Measurements from ENCODE around the gene POLL.
A peak's percentile ranks its signal among the peaks of the same experiment; 100 is the strongest.

The POLL gene

DNA sequence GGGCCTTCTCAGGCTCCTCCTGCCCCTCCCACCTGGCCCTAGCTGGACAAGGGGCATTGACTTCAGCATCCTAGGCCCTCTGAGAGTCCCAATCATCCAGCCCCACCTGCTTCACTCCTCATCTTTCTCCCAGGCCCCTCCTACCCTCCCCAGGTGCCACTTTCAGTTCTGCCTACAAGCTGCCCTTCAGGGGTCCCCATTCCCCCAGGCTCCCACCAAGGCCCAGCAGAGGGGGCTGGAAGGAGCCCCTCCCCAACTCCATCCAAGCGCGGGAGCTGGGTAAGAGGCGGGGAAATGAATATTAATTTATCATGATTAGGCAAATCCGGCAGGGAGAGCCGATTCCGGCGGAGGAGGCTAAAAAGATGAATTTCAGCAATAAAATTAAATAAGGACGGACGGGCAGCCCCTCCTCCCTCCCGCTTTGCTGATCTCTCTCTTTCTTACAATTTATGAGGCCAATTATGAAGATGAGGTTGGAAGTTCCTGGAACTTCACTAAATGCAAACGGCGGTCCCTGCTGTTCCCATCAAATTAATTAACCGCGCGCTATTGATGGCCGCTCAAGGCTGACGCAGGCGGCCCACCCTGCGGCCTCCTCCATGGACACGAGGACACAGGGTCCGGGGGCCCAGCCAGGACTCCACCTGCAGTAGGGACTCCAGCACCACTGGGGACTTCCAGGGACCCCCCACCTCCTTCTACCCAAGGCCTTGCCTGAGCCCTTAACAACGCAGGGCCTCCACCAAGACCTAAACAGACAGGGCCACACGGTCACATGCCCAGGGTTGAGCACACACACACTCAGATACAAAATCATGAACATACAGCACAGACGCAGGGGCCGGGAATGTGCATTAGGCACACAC, 13.9 kb downstream of the POLL start:
- DNase-seq, result no peak

DNA sequence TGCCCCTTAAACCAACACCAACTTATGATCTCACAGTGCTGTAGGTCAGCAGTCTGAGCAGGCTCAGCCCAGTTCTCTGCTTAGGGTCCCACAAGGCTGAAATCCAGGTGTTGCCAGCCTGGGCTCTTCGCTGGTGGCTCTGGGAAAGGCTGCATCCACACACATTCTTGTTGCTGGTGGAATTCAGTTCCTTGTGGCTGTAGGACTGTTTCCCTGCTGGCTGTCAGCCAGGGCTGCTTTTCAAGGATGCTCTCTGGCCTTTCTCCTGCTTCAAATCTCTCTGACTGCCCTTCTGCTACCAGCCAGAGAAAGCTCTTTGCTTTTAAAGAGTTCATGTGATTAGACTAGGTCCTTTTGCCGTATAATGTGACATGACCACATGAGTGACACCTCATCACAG, 15.3 kb downstream of the POLL start:
- no peak for DNase-seq

DNA sequence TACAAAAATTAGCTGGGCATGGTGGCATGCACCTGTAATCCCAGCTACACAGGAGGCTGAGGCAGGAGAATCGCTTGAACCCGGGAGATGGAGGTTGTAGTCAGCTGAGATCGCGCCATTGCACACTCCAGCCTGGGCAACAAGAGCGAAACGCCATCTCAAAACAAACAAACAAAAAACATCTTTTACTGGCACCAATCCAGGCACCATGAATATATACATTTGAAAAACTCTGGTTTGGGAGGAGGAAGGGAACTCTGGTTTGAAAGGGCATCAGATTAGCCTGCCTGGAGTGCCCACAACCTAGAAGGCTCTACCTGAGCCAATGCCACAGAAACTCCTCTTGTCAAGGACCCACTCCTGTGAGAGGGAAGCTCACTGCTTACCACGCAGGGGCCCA, 15.9 kb downstream of the POLL start:
- DNase-seq, result no peak

DNA sequence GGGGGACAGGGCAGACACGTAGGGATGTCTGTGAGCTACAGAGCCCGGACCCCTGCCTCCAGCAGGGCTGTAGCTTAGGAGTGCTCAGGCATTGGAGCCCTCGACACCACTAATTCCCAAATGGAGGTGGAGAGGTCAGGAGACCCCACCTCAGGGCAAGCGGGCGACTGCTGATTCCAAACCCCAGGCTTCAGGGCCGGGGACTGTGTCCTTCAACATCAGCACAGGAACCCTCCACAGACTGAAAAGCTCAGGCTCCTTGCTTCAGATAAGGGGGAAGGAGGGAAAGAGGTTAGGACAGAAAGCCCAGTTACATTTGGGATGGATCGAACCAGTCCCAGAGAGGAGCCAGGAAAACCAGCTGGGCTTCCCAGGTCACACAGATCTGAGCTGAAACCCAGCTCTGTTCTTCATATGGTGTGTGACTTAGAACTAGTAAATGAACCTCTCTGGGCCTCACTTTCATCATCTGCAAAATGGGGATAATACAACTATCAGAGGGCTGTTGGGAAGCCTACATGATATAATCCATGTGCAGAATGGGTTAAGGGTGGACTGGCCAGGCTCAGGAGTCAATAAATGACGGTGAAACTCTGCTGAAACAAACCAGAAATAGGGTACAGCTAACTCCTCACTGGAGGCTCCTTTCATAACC, 16.7 kb downstream of the POLL start:
- DNase-seq, result no peak

DNA sequence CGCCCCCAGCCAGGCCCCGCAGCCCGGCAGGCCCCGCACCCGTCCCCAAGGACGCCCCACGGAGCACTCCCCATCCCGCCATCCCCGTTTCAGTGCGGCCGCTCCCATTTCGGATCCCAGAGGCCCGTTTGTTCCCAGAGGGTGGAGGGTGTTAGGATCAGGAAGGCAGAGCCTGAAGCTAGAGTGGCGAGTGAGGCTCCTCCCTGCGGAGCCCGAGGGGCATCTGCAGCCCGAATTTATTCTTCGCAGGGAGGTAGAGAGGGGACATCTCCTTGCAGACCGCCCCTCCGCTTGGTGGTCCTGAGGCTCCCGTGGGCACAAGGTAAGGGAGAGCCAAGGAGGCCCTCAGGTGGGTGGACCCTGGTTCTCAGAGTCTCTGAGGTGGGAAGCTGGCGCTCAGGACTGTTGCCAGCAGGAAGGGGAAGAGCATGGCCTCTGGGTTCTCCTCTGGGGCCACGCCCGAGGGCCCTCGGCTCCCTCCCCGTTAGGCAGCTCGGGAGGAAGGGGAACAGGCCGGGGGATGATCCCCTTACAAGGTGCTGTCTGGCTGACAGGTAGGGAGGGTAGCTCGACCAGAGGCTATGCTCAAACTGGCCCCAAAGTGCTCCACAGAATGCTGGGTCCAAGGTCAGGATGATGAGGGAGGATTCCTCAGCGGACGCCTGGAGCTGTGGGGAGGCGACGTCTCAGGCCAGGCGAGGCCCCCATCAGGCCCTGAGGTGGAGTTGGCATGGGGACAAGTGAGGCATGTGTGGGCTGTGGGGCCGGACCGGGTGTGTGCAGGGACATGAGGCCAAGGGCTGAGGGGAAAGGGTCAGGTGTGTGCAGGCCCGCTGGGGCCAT, 17.4 kb downstream of the POLL start:
- no peak for DNase-seq

DNA sequence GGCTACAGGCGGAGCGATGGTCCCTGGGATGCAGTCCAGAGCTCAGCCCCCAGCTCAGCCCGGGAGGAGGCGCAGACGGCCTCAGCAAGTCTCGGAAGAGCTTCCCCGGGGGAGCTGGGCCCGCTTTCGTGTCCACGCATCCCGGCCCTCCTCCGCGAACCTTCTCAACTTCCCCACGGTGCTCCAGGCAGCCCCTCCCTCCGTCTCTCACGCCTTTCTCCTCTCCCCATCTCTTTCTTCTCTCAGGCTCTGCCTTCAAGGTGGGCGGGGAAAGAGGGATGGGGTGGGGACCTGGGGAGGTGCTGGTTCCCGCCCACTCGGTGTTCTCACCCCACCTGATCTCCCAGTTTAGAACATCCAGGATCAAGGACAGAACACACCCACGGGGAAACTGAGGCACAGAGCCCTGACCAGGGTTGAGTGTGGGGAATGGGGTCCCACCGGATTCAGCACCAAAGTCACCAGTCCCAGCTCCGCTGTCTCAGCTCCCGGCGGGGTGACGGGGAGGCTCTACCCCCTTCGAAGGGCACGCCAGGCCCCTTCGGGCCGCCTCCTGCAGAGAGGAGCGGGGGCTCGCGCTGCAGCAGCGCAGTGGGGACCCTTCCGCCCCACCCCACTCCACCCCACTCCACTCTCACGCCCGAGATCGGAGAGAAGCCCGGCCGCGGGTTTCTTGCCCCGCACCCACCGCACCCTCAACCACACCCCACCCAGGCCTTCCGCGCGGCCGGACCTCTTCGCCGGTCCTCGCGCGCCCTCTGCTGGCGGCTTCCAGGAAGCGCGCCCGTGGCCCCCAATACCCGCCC, 18.2 kb downstream of the POLL start:
- DNase-seq, result peak; percentile 63 to 82

DNA sequence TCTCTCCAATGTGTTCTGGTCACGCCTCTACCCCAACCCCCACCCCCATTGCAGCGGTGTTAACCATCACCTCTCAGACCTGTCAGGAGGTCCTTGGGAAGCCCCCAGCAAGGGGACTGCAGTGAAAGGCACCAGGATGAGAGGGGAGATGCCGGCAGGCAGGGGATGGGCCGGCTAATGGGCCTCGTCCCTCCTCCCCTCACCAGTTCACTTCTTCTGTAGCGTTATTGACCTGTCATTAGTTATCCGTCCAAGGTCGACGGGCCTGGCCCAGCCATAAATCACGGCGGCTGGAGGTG, 18.8 kb downstream of the POLL start:
- no peak for DNase-seq

DNA sequence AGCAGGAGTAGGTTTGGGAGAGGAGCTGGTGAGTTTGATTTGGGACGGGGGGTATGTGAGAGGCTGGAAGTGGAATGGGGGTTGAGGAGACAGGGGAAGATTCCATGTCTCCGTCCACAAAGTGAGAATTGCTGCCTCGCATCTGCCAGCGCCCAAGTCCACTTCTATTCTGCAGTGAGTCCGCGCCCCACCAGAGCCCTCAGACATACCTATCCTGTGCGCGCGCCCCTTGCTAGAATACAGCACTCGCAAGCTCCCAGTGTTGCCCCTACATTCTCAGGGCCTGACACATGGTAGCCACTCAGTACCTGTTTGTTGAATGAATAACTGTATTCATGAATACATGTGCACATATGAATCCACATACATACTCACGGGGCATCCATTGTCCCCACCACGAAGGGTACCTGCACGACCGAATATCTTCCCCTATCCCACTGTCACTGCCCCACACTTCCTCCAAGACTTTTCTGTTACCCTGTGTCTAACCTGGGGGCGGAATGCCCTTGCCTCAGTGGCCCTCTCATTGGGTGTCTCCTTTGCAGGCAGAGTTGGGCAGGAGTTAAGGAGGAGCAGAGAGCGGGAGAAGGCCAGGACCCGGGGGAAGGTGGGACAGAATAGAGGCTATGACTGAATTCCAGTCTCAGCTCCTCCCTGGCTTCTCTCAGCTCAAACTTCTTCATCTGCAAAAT, 19.9 kb downstream of the POLL start:
- no peak for DNase-seq

DNA sequence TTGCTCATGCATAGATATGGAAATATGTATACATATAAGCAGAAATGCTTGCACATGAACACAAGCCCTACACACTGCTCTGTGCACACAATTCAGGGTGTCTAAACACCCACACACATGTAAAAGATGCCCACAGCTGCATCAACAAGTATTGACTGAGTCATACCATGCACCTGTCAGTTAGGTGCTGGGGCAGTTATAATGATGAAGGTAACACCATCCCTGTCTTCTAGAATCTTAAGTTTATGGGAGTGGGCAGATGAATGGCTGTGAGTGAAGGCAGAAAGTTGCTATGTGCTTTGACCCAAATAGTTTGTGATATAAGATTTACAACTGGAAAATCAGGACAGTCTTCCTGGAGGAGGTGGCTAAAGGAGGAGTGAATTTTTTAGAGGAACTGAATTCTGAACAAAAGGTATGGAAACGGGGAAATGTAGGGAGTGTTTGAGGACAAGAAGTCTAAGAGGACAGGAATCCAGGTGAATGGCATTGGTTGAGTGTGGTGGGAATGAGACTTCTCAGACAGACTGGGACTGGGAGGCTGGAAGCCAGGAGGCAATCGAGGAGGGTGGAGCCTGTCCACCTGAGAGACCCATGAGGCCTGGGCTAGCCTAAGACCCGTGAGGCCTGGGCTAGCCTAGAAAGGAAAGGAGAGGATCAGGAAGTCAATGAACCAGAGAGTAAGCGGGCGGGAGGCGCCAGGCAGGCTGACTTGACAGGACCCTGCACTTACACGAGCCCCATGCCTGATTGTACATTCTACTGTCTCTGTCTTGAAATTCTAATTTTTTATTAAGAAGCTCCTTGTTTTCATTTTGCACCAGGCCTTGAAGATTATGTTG, 20.7 kb downstream of the POLL start:
- DNase-seq, result no peak

DNA sequence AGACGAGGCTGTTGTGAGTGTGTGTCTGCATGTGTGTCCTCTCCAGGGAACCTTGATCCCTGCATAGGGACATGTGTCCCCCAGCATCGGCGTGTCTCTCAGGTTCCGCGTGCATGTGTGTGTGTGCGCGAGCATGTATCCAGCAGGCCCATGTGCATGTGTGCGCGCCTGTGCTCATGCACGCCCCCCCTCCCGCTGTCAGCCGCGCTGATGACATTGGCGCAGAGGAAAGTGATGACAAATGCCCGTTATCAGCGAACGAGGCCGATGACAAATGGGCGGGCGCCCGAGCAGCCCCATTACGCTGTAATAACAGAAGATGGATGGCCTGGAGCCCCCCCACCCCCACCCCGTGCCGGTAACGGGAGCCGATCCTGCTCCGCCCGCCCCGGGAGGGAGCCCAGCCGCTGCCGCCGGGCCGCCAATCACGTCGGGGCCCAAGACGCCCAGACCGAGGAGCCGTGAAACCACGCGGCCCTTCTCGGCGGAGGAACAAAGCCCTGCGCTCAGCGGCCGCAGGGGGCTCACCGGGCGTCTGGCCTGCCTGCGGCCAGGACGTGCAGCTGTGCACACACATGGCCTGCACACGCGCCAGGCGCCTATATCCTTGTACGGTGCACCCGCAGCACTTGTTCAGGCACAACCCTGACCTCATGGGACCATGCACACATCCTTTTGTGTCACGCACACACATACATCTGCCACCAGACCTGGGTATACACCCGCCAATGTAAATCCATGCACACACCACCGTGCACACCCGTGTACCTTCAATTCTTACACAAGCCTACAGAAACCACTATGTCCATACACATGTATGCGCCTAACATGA, 21.5 kb downstream of the POLL start:
- no peak for DNase-seq

DNA sequence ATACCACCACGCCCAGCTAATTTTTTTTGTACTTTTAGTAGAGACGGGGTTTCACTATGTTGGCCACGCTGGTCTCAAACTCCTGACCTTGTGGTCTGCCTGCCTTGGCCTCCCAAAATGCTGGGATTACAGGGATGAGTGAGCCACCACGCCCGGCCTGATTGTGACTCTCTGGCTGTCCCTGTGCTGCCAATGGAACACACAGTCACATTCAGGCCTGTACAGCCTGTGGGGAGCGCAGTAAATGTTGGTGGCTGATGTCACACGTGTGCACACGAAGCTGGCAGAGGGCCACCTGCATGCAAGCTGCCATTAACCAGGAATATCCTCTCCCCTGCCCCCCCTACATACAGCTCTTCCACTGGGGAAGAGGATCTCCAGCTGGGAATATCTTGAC, 22.1 kb downstream of the POLL start:
- DNase-seq, result no peak

DNA sequence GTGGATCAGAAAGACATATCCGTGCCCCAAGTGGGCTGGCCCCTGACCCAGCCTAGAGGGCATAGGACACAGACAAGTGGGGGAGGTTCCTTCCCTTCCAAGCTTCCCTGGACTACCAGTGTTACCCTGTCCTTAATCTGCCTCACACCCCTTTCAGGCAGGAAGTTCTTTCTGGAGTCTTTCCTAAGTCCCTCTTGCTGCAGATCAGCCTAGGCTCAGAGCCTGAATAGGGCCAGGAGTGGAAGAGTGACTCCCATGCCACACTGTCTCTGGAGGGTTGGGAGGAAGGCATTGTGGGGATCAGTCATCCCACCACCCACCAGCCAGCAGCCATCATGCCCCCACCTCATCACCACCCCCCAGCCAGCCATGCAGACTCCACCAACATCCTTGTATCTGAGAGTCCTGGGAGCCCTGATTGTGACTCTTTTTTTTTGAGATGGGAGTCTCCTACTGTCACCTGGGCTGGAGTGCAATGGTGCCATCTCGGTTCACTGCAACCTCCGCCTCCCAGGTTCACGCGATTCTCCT, 22.6 kb downstream of the POLL start:
- no peak for DNase-seq

DNA sequence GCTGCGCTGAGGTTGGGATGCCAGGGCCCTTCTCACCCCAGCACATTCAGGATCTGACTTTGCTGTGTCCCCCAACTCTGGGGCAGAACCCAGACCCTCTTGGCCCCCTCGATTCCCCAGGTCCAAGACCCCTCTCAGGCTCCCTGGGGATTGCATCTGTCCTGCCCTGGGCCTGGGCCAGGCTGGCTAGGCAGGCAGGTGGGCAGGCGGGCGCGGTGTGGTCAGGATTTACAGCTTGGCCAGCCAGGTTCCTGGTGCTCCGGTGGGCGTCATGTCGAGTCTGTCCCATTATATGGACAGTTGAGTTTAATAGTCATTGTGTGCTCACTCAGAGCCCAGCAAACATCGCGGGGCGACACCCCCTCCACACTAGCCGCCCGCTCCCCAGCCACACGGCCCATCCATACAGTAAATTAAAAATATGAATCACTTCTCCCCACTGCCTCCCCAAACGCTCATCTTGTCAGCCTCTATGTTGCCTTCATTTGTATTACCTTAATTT, 23.5 kb downstream of the POLL start:
- no peak for DNase-seq

DNA sequence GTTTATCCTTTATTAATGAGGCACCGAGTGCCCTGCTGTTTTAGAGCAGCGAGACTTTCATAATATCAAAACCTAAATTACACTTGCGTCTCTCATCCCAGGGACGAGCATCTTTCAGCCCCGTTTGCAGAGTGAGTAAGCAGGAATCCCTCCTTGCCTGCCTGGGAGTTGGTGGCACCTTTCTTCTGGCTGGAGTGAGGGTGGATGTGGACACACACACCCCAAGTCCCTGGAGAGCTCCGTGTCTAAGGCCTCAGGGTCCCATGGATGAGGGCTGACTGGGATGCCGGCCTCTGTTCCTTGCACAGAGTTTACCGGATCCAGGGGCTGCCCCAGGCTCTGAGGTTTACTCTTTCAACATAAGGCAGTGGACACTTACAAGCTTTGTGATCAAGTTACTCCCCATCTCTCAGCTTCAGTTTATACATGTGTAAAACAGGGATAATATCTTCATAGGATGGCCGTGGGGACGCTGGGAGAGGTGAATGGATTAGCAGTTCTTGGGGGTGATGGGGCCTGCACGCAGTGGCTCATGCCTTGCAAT, 24.5 kb downstream of the POLL start:
- no peak for DNase-seq

DNA sequence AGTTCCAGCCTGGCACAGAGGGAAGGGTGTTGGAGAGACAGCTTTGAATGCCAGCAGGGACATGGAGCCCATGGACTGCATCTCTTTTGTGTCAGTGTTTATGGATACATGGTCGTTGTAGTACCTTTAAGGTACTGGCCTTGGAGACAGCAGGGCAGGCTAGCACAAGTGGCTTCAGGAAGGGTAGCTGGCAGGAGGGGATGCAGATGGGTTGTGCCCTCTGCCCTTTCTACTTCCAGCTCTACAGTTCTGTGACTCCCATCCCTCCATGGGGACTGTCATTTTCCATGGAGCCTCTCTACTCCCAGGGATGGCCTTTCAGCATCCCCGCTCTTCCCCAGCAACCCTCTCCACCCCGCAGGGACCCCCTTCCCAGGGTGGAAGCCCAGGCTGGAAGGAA, 25.1 kb downstream of the POLL start:
- DNase-seq, result no peak

DNA sequence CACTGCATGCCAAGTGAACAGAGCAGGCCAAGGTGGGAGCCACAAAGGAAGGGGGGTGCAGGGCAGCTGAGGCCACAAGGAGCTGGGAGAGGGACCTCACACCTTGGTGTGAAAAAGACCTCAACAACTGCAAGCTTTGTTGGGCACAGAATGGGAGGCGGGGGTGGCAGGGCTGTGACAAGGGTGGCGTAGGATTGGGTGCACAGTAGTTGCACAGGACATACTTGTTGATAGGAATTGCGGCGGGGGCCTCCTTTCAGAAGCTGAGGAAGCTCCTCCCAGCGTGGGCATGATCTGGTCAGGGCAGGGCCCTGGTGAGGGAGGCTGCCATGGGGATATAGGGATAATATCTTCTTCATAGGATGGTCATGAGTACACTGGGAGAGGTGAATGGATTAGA, 25.8 kb downstream of the POLL start:
- DNase-seq, result no peak

DNA sequence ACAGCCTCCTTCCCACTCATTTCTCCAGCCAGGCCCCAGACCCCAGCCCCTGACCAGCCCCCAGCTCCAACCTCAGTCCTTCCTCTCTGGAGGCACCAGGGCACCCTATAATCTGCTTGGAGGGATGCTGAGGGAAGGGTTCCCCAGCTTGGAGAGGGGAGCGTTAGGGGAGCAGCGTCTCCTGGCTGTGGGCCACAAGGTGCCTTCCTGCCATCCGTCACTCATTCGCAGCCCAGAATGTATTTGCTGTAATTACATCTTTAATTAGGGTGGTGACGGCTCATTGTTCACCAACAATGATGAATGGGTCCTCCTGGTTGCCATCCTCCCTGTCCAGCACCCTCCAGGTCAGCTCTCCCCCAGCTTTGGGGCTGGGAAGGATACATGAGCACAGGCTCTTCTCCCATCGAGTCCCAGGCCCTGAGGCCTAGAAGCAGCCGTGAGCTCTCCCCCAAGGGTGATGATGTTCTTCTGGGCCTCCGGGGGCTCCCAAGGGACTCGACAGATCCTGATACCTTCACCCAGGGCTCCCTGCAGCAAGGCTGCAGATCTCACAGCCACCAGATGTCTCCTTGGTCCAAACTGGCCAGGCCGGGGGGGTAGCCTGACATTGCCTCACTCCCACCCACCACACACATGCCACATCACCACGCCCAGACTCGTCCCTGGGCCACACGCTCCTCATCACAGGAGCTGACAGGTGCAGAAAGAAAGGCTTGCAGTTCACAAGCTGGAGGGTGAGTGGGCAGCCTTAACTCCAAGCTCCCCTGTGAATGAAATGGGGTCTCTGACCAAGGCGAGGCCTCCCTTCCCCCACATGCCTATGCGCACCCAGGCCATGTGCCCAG, 26.8 kb downstream of the POLL start:
- no peak for DNase-seq

DNA sequence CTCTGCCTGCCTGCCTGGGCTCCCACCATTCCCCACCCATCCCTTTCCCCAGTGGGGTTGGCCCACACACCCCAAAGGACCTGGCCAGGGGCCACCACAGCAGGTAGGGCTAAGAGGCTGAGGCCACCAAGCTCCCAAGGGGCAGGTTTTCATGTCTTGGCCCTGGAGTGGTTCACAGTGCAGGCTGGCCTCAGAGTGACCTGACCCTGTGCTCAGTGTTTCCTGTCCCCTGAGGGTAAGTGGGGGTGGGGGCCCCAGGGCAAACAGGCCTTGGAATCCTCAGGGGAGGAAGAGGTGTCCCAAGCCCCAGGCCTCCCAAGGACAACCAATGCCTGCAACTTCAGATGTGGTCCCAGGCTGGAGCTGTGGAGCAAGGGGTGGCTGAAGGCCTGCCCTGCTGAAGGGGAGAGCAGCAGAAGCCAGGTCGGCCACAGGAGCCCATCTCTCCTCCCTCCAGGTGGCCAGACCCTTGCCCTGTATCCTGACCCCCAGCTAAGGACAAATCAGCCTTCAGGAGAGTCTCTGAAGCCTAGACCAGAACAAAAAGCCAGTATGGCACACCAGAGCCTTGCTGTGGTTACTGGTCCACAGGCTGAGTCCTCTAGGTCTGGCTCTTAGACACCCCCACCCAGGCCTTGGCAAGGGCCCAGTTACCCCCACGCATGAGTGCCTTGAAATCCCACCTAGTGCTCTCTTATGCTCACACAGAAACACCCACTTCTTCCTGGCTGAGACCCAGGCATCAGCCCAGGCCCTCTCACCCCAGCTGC, 27.6 kb downstream of the POLL start:
- no peak for DNase-seq

Data from stimulated activated CD4-positive, alpha-beta T cell treated with anti-CD3 and anti-CD28 coated beads, Interleukin-4, amount 100 ng/mL, for 4 hours (primary cell).